Lower lobe of right lung (tissue), 2 donors: ENCODE data around the gene CCR3. TPM values are rescaled to one million over a fixed set of nuclear protein-coding genes. Genes with fewer than 3 reads are reported as not detected.

ENCODE experiments used
- ATAC-seq, 2 donors: fragments of 200-7000 bp; cut with Tn5 transposase; one replicate each; pipeline ENCODE4 v1.9.1; 2020 to 2022; ENCODE audit warnings: mild to moderate bottlenecking in 2 of 2, moderate library complexity in 2 of 2
- DNase-seq: peaks from one replicate; pipeline ENCODE4 v3.0.0-alpha.2; 2020
- H3K27ac ChIP-seq: fragments of 200-600 bp; one replicate; pipeline ENCODE4 v1.8.0; 2022
- H3K27me3 ChIP-seq: fragments of 200-600 bp; one replicate; pipeline ENCODE4 v1.8.0; 2022; ENCODE audit warnings: low read depth
- H3K36me3 ChIP-seq: fragments of 200-600 bp; one replicate; pipeline ENCODE4 v1.8.0; 2022; ENCODE audit warnings: mild to moderate bottlenecking
- H3K4me1 ChIP-seq: fragments of 200-600 bp; one replicate; pipeline ENCODE4 v1.8.0; 2022
- H3K4me3 ChIP-seq: fragments of 200-600 bp; one replicate; pipeline ENCODE4 v1.8.0; 2022; ENCODE audit warnings: mild to moderate bottlenecking
- H3K9me3 ChIP-seq: fragments of 200-600 bp; one replicate; pipeline ENCODE4 v1.8.0; 2022
- CTCF ChIP-seq: fragments of 200-600 bp; IDR thresholded peaks from one replicate; pipeline ENCODE4 v1.8.0; 2022; ENCODE audit warnings: antibody characterized with exemption, mild to moderate bottlenecking
- intact Hi-C: fragments of 100-400 bp; cut with DNase I; formaldehyde crosslinking; loops from one replicate; pipeline ENCODE4 v1.11.0; 2022
- total RNA-seq: library from RNA; stranded (reverse); fragmentation: NEBNext Ultra II Directional; extraction: Animal tissue kit (Norgen Biotek cat#: 25700); gene quantifications from one replicate; pipeline ENCODE4 v1.2.1, GENCODE V29; 2021
- donor health status: DM: no; HTN: yes; CAD: no; lungs with severe emphysema.

Gene CCR3
- total RNA-seq, 1 donor from 2014 or later, result not detected

- no peak for TF ChIP-seq CTCF
- H3K27ac ChIP-seq, result no peak overlapping the region
- ATAC-seq, result peak; percentile 55 to 70
- intact Hi-C loops, result loop anchor here (10.0 kb wide), 1 partner anchor 75 kb away; no protein-coding TSS in a partner anchor
- no peaks in the 10 kb centered on the region for H3K9me3 ChIP-seq
- no peaks in the 10 kb centered on the region for H3K27me3 ChIP-seq
- DNase-seq, result no peak
- no peaks in the 10 kb centered on the region for H3K36me3 ChIP-seq
- no peak overlapping the region for H3K4me3 ChIP-seq
- H3K4me1 ChIP-seq, result no peaks in the 10 kb centered on the region
Measured at GRCh38 chr3:46289966-46290365, 47.7 kb downstream of the CCR3 start.

- no peaks in the 10 kb centered on the region for H3K27me3 ChIP-seq
- no peaks in the 10 kb centered on the region for H3K36me3 ChIP-seq
- intact Hi-C loops, result no loop called here
- no peaks in the 10 kb centered on the region for H3K9me3 ChIP-seq
- no peak overlapping the region for H3K27ac ChIP-seq
- H3K4me3 ChIP-seq, result no peak overlapping the region
- no peaks in the 10 kb centered on the region for H3K4me1 ChIP-seq
- DNase-seq (no peak), ATAC-seq (no peak)
- no peak for TF ChIP-seq CTCF
Measured at GRCh38 chr3:46291046-46291445, 48.8 kb downstream of the CCR3 start.

- H3K4me1 ChIP-seq, result peaks cover 11% of the 10 kb centered on the region
- no peak for ATAC-seq
- TF ChIP-seq CTCF, result no peak
- H3K27me3 ChIP-seq, result no peaks in the 10 kb centered on the region
- no peak overlapping the region for H3K27ac ChIP-seq
- H3K36me3 ChIP-seq, result no peaks in the 10 kb centered on the region
- H3K9me3 ChIP-seq, result no peaks in the 10 kb centered on the region
- no peak for DNase-seq
- no peak overlapping the region for H3K4me3 ChIP-seq
- intact Hi-C loops, result no loop called here
Measured at GRCh38 chr3:46293035-46293724, 50.9 kb downstream of the CCR3 start.

DNA sequence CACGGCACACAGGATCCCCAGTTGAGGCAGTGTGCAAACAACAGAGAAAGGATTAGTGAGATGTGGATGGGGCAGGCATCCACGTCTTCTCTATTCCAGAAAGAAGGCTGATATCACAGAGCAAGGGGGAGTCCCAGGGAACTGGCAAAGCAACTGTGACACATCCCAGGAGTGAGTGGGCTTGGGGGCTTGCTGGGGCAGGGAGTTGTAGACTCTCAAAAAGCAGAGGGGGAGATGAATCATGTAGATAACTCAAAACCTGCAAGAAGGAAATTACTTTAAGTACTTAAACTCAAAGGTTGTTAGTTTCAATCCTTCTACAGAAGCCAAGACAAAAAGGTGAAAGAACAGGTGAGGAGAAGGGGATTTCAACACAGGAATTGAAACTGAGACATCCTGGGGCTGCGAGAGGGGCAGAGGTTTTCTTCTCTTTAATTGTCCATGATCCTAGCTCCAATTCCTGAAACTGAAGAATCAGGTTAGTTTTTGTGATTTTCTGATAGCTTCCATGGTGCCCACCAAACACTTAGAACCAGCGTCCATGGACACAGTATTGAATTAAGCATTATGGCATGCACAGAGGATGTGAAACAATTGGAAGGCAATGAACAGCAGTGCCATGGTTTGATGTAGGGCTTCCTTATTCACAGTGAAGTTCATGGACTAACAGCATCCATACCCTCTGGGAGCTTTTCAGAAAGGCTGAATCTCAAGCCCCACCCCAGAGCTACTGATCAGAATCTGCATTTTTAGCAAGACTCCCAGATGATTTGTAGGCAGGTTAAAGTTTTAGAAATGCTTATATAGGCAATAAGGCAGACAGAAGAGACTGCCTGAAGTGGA, 52.0 kb downstream of the CCR3 start:
- no peak for ATAC-seq
- H3K4me1 ChIP-seq, result peaks cover 18% of the 10 kb centered on the region
- H3K9me3 ChIP-seq, result no peaks in the 10 kb centered on the region
- H3K27ac ChIP-seq, result peak overlapping the region; percentile 15
- no peaks in the 10 kb centered on the region for H3K27me3 ChIP-seq
- TF ChIP-seq CTCF, result no peak
- intact Hi-C loops, result no loop called here
- H3K4me3 ChIP-seq, result no peak overlapping the region
- H3K36me3 ChIP-seq, result no peaks in the 10 kb centered on the region
- no peak for DNase-seq

DNA sequence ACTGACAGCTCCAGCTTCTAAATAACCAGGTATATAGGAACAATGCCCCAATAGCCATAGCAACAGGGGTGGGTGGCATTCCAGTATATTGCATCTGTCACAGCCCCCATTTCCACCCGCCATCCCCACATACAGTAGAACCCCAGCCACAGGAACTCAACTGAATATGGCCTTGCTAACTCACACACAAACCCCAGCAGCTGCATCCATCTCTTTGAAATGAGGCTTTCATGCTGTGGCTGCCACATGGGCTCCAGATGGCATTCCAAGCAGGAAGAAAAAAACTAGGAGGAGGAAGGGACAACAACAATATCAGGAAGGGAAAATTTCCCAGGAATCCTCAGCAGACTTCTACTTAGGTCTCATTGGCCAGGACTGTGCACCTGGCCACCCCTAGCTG, 54.6 kb downstream of the CCR3 start:
- no peak for TF ChIP-seq CTCF
- Histone ChIP-seq H3K9me3 (no peaks in the 10 kb centered on the region), H3K36me3 (no peaks in the 10 kb centered on the region), H3K4me1 (peaks cover 33% of the 10 kb centered on the region), H3K27ac (no peak overlapping the region), H3K4me3 (no peak overlapping the region), H3K27me3 (no peaks in the 10 kb centered on the region)
- ATAC-seq, result no peak
- DNase-seq, result no peak
- intact Hi-C loops, result no loop called here
